WTC11 (cell line): ENCODE measurements around the gene BCL11A. TPM values are rescaled to one million over a fixed set of nuclear protein-coding genes. Genes with fewer than 3 reads are reported as not detected.

Experiments
- ATAC-seq: fragments of 200-7000 bp; cut with Tn5 transposase; 2 replicates; pipeline ENCODE4 v1.10.0; 2021; ENCODE audit warnings: mild to moderate bottlenecking, moderate library complexity
- CTCF ChIA-PET: fragments of 300-600 bp; sonication (Branson Sonifier 250); formaldehyde crosslinking; loops from one replicate; lab custom pipeline; 2021; ENCODE audit warnings: antibody characterized with exemption; lab: Charles Lee
- POLR2A ChIA-PET: fragments of 350-600 bp; sonication (Branson Sonifier 250); formaldehyde crosslinking; loops from one replicate; lab custom pipeline; 2021; ENCODE audit warnings: antibody characterized with exemption; lab: Charles Lee
- DNase-seq: peaks from one replicate; pipeline ENCODE4 v3.0.0; 2021; ENCODE audit warnings: low spot score
- H3K27ac Mint-ChIP-seq: 2 replicates; pipeline ENCODE4 v1.8.0; 2021; ENCODE audit warnings: mixed read lengths
- H3K27me3 Mint-ChIP-seq: 2 replicates; pipeline ENCODE4 v1.8.0; 2021; ENCODE audit warnings: low read depth, mild to moderate bottlenecking, moderate library complexity, mixed read lengths
- H3K36me3 Mint-ChIP-seq: 2 replicates; pipeline ENCODE4 v1.8.0; 2021; ENCODE audit warnings: mixed read lengths
- H3K4me1 Mint-ChIP-seq: 2 replicates; pipeline ENCODE4 v1.8.0; 2022; ENCODE audit warnings: mixed read lengths
- H3K4me3 Mint-ChIP-seq: 2 replicates; pipeline ENCODE4 v1.8.0; 2021; ENCODE audit warnings: mild to moderate bottlenecking, moderate library complexity, mixed read lengths
- H3K9me3 Mint-ChIP-seq: 2 replicates; pipeline ENCODE4 v1.8.0; 2021; ENCODE audit warnings: mixed read lengths
- AFF4 ChIP-seq: sonication (generic); formaldehyde crosslinking; IDR thresholded peaks from 2 replicates; pipeline ENCODE4 v1.8.1; 2023; ENCODE audit warnings: mild to moderate bottlenecking, missing genetic modification reagents, borderline replicate concordance
- ATF3 ChIP-seq: sonication (generic); formaldehyde crosslinking; conservative IDR thresholded peaks from 2 replicates; pipeline ENCODE4 v1.8.1; 2022; ENCODE audit warnings: mild to moderate bottlenecking, missing genetic modification reagents
- CDX4 ChIP-seq: fragments of 250-450 bp; sonication (Bioruptor Pico); IDR thresholded peaks from 2 replicates; pipeline ENCODE4 v1.9.0; 2021; ENCODE audit warnings: moderate library complexity, mild to moderate bottlenecking, inconsistent platforms, borderline replicate concordance
- CREB1 ChIP-seq: sonication (generic); formaldehyde crosslinking; IDR thresholded peaks from 2 replicates; pipeline ENCODE4 v1.8.0; 2023; ENCODE audit warnings: mild to moderate bottlenecking, missing genetic modification reagents
- CTCF ChIP-seq: fragments of 200-600 bp; IDR thresholded peaks from 2 replicates; pipeline ENCODE4 v1.8.0; 2022; ENCODE audit warnings: antibody characterized with exemption
- ERG ChIP-seq: fragments of 250-450 bp; sonication (Bioruptor Pico); IDR thresholded peaks from 2 replicates; pipeline ENCODE4 v1.8.0; 2021; ENCODE audit warnings: mild to moderate bottlenecking
- GRHL2 ChIP-seq: fragments of 250-450 bp; sonication (Bioruptor Pico); IDR thresholded peaks from 2 replicates; pipeline ENCODE4 v1.8.0; 2022; ENCODE audit warnings: mild to moderate bottlenecking, moderate library complexity; ENCODE audit not compliant: insufficient replicate concordance, severe bottlenecking
- IRF1 ChIP-seq: sonication (generic); formaldehyde crosslinking; IDR thresholded peaks from 2 replicates; pipeline ENCODE4 v1.8.0; 2023; ENCODE audit warnings: missing genetic modification reagents
- JUN ChIP-seq: sonication (generic); formaldehyde crosslinking; IDR thresholded peaks from 2 replicates; pipeline ENCODE4 v1.8.0; 2023; ENCODE audit warnings: mild to moderate bottlenecking, missing genetic modification reagents
- NFYB ChIP-seq: sonication (generic); formaldehyde crosslinking; conservative IDR thresholded peaks from 2 replicates; pipeline ENCODE4 v1.8.0; 2022; ENCODE audit warnings: low read depth, missing genetic modification reagents
- RELA ChIP-seq: sonication (generic); formaldehyde crosslinking; IDR thresholded peaks from 2 replicates; pipeline ENCODE4 v1.8.1; 2022; ENCODE audit warnings: missing genetic modification reagents, mild to moderate bottlenecking, borderline replicate concordance
- RORB ChIP-seq: fragments of 250-450 bp; sonication (Bioruptor Pico); IDR thresholded peaks from 2 replicates; pipeline ENCODE4 v1.9.0; 2021; ENCODE audit warnings: mild to moderate bottlenecking
- SMAD3 ChIP-seq: sonication (generic); formaldehyde crosslinking; IDR thresholded peaks from 2 replicates; pipeline ENCODE4 v1.8.0; 2022; ENCODE audit warnings: missing genetic modification reagents, mild to moderate bottlenecking, borderline replicate concordance
- SOX15 ChIP-seq: fragments of 250-450 bp; sonication (Bioruptor Pico); IDR thresholded peaks from 2 replicates; pipeline ENCODE4 v1.9.0; 2021; ENCODE audit warnings: mild to moderate bottlenecking
- SP1 ChIP-seq: sonication (generic); formaldehyde crosslinking; conservative IDR thresholded peaks from 2 replicates; pipeline ENCODE4 v1.8.1; 2022; ENCODE audit warnings: missing genetic modification reagents
- TP53 ChIP-seq: sonication (generic); formaldehyde crosslinking; IDR thresholded peaks from 2 replicates; pipeline ENCODE4 v1.8.1; 2023; ENCODE audit warnings: mild to moderate bottlenecking, missing genetic modification reagents
- ZBTB43 ChIP-seq: sonication (generic); formaldehyde crosslinking; IDR thresholded peaks from 2 replicates; pipeline ENCODE4 v1.8.1; 2023; ENCODE audit warnings: mild to moderate bottlenecking, missing genetic modification reagents
- ZNF423 ChIP-seq: fragments of 250-450 bp; sonication (Bioruptor Pico); IDR thresholded peaks from 2 replicates; pipeline ENCODE4 v2.1.2; 2022; ENCODE audit warnings: mild to moderate bottlenecking, moderate library complexity
- total RNA-seq: library from RNA; stranded (reverse); gene quantifications from 3 replicates; pipeline ENCODE4 v1.2.3, GENCODE V29; 2021

BCL11A gene
- total RNA-seq, 1 experiment from 2014 or later, result 53.2 TPM

- ATAC-seq (peak; percentile 37; the same call in 1 of the 2 replicates), DNase-seq (no peak)
- ChIA-PET POLR2A (interaction anchor here (0.6 to 1.2 kb wide), 4 partner anchors 15 to 344 kb away, joined by 3 to 5 read pairs (median 4); no protein-coding TSS in a partner anchor), CTCF (interaction anchor here (0.8 to 2.6 kb wide), 9 partner anchors 9 to 263 kb away, joined by 3 to 13 read pairs (median 4); no protein-coding TSS in a partner anchor)
- no peaks in the 10 kb centered on the region for H3K27me3 Mint-ChIP-seq
- peaks cover 12% of the 10 kb centered on the region for H3K36me3 Mint-ChIP-seq
- no peak overlapping the region; the same call in 1 of the 2 replicates for H3K27ac Mint-ChIP-seq
- no peaks in the 10 kb centered on the region for H3K9me3 Mint-ChIP-seq
- no peak for TF ChIP-seq SOX15 (CRISPR knock-in tag)
- no peak for TF ChIP-seq NFYB (CRISPR knock-in tag)
- peak; percentile 56 for TF ChIP-seq ZNF423 (CRISPR knock-in tag)
- H3K4me3 Mint-ChIP-seq, result no peak overlapping the region
- H3K4me1 Mint-ChIP-seq, result peaks cover 86% of the 10 kb centered on the region
Observed at GRCh38 chr2:60539140-60539539, 14.3 kb downstream of the BCL11A start.

- TF ChIP-seq IRF1 (no peak), RELA (no peak), SMAD3 (CRISPR knock-in tag) (no peak), RORB (CRISPR knock-in tag) (no peak), CDX4 (CRISPR knock-in tag) (no peak), CREB1 (CRISPR knock-in tag) (no peak), ERG (CRISPR knock-in tag) (no peak), GRHL2 (CRISPR knock-in tag) (no peak)
- POLR2A ChIA-PET, result interaction anchor here (1.0 kb wide), 1 partner anchor 24 kb away, joined by 3 read pairs; no protein-coding TSS in a partner anchor
- H3K4me1 Mint-ChIP-seq, result peaks cover 89% of the 10 kb centered on the region
- no peaks in the 10 kb centered on the region for H3K9me3 Mint-ChIP-seq
- no peak overlapping the region for H3K4me3 Mint-ChIP-seq
- ATAC-seq (no peak), DNase-seq (no peak)
- H3K36me3 Mint-ChIP-seq, result peaks cover 6% of the 10 kb centered on the region
- no peaks in the 10 kb centered on the region for H3K27me3 Mint-ChIP-seq
- CTCF ChIA-PET, result interaction anchor here (0.5 to 1.4 kb wide), 3 partner anchors 8 to 14 kb away, joined by 3 to 4 read pairs (median 3); no protein-coding TSS in a partner anchor
- peak overlapping the region; percentile 5; the same call in 1 of the 2 replicates for H3K27ac Mint-ChIP-seq
Observed at GRCh38 chr2:60538101-60538500, 15.4 kb downstream of the BCL11A start.

- ATAC-seq, result no peak
- Mint-ChIP-seq H3K4me3 (no peak overlapping the region), H3K36me3 (no peaks in the 10 kb centered on the region), H3K9me3 (no peaks in the 10 kb centered on the region)
- no peak for TF ChIP-seq JUN (CRISPR knock-in tag)
- TF ChIP-seq AFF4 (CRISPR knock-in tag), result no peak
- TF ChIP-seq SP1 (CRISPR knock-in tag), result no peak
- TF ChIP-seq ERG (CRISPR knock-in tag), result no peak
- TF ChIP-seq ZBTB43 (CRISPR knock-in tag), result no peak
- TF ChIP-seq RORB (CRISPR knock-in tag), result no peak
- TF ChIP-seq SOX15 (CRISPR knock-in tag), result no peak
- TF ChIP-seq TP53, result no peak
- no peak for TF ChIP-seq ATF3 (CRISPR knock-in tag)
- no peak for TF ChIP-seq CTCF
- TF ChIP-seq, all 79 proteins: peak for 0
- POLR2A ChIA-PET, result interaction anchor here (0.6 to 1.5 kb wide), 2 partner anchors 13 to 129 kb away, joined by 4 to 5 read pairs; no protein-coding TSS in a partner anchor
- no peak for DNase-seq
- peaks cover 96% of the 10 kb centered on the region for H3K4me1 Mint-ChIP-seq
- no peak overlapping the region for H3K27ac Mint-ChIP-seq
- CTCF ChIA-PET, result interaction anchor here (0.6 to 1.4 kb wide), 3 partner anchors 13 to 108 kb away, joined by 3 to 10 read pairs (median 3); no protein-coding TSS in a partner anchor
- H3K27me3 Mint-ChIP-seq, result no peaks in the 10 kb centered on the region
Observed at GRCh38 chr2:60536746-60537145, 16.7 kb downstream of the BCL11A start.
